SK-N-SH (cell line): ENCODE measurements around the gene ZNF793. TPM values are rescaled to one million over a fixed set of nuclear protein-coding genes. Genes with fewer than 3 reads are reported as not detected.

Experiments
- CTCF ChIA-PET: fragments of 300-600, 350-600 bp; formaldehyde crosslinking; extraction: SDS; loops from one replicate; lab custom pipeline; 2021; lab: Yijun Ruan, JAX
- POLR2A ChIA-PET: fragments of 350-600 bp; sonication (Branson Sonifier 250); formaldehyde crosslinking; extraction: SDS; loops from one replicate; lab custom pipeline; 2020; ENCODE audit warnings: antibody characterized with exemption, inconsistent platforms; lab: Yijun Ruan, JAX
- DNase-seq: peaks from one replicate; pipeline ENCODE4 v3.0.0; 2012
- H2AFZ ChIP-seq: fragments of 200-600 bp; sonication (generic); 2 replicates; pipeline ENCODE4 v1.8.1; 2016; ENCODE audit warnings: antibody characterized with exemption, mild to moderate bottlenecking, low read depth
- H3F3A ChIP-seq: fragments of 200-600 bp; sonication (generic); replicated peaks from 2 replicates; pipeline ENCODE3; 2016; ENCODE audit warnings: antibody characterized with exemption, mild to moderate bottlenecking; ENCODE audit not compliant: insufficient read depth
- H3K27ac ChIP-seq, 2 experiments: fragments of 200-500 bp in 1 of 2; fragments of 200-600 bp in 1 of 2; sonication (Bioruptor generic) in 1 of 2; sonication (generic), shearing (Covaris generic) in 1 of 2; 2 replicates each; pipeline versions ENCODE4 v1.5.1 to v1.6.1; 2014 to 2016; ENCODE audit warnings: low read depth in 2 of 2, inconsistent platforms in 1 of 2, low read length in 1 of 2, mild to moderate bottlenecking in 1 of 2, mixed read lengths in 1 of 2
- H3K27me3 ChIP-seq: fragments of 200-600 bp; sonication (generic), shearing (Covaris generic); 2 replicates; pipeline ENCODE4 v1.6.1; 2016; ENCODE audit warnings: mixed run types; ENCODE audit not compliant: insufficient read depth
- H3K36me3 ChIP-seq, 2 experiments: fragments of 200-500 bp in 1 of 2; fragments of 200-600 bp in 1 of 2; sonication (Bioruptor generic) in 1 of 2; sonication (generic) in 1 of 2; replicated peaks in 1 of 2; 2 replicates each; pipeline versions ENCODE3 to v1.5.1; 2014 to 2016; ENCODE audit warnings: low read length in 1 of 2, mild to moderate bottlenecking in 1 of 2; ENCODE audit not compliant: insufficient read depth in 2 of 2, control insufficient read depth in 1 of 2
- H3K4me1 ChIP-seq, 2 experiments: fragments of 200-500 bp in 1 of 2; fragments of 200-600 bp in 1 of 2; sonication (Bioruptor generic) in 1 of 2; sonication (generic), shearing (Covaris generic) in 1 of 2; 2 replicates each; pipeline versions ENCODE4 v1.5.1 to v1.6.1; 2014 to 2016; ENCODE audit warnings: low read depth in 1 of 2, low read length in 1 of 2, mixed run types in 1 of 2; ENCODE audit not compliant: insufficient read depth in 2 of 2, control insufficient read depth in 1 of 2
- H3K4me2 ChIP-seq: fragments of 200-600 bp; sonication (generic), shearing (Covaris generic); 2 replicates; pipeline ENCODE4 v1.6.1; 2017; ENCODE audit warnings: mixed run types
- H3K4me3 ChIP-seq, 2 experiments: fragments of 200-500 bp in 1 of 2; fragments of 200-600 bp in 1 of 2; sonication (Bioruptor generic) in 1 of 2; sonication (generic), shearing (Covaris generic) in 1 of 2; 2 replicates each; pipeline versions ENCODE4 v1.5.1 to v1.8.1; 2014 to 2016; ENCODE audit warnings: low read depth in 2 of 2, inconsistent platforms in 1 of 2, low read length in 1 of 2, mild to moderate bottlenecking in 1 of 2, mixed read lengths in 1 of 2, moderate library complexity in 1 of 2
- H3K79me2 ChIP-seq: fragments of 200-600 bp; sonication (generic); 2 replicates; pipeline ENCODE4 v1.8.1; 2017; ENCODE audit warnings: mild to moderate bottlenecking; ENCODE audit not compliant: insufficient read depth
- H3K9ac ChIP-seq: fragments of 200-600 bp; sonication (generic); 2 replicates; pipeline ENCODE4 v1.6.1; 2017; ENCODE audit warnings: mixed run types
- H3K9me2 ChIP-seq: fragments of 200-600 bp; sonication (generic); 2 replicates; pipeline ENCODE4 v1.6.1; 2017; ENCODE audit warnings: mixed run types
- H3K9me3 ChIP-seq: fragments of 200-600 bp; sonication (generic); 2 replicates; pipeline ENCODE4 v1.6.1; 2017; ENCODE audit warnings: mixed run types, mild to moderate bottlenecking, moderate library complexity
- H4K20me1 ChIP-seq: fragments of 200-600 bp; sonication (generic); 2 replicates; pipeline ENCODE4 v1.6.1; 2017; ENCODE audit warnings: mild to moderate bottlenecking, mixed run types; ENCODE audit not compliant: insufficient read depth
- CHD2 ChIP-seq: fragments of 150-350 bp; IDR thresholded peaks from 2 replicates; pipeline ENCODE4 v1.6.1; 2018; ENCODE audit warnings: low read length; ENCODE audit not compliant: partially characterized antibody
- CTCF ChIP-seq: fragments of 200-600 bp; sonication (generic); IDR thresholded peaks from 2 replicates; pipeline ENCODE4 v1.6.1; 2017; ENCODE audit warnings: antibody characterized with exemption, mild to moderate bottlenecking, moderate library complexity
- EZH2phosphoT487 ChIP-seq: fragments of 200-600 bp; sonication (generic); IDR thresholded peaks from 2 replicates; pipeline ENCODE4 v1.6.1; 2017; ENCODE audit warnings: low read depth, mixed run types, mild to moderate bottlenecking, antibody characterized with exemption, moderate library complexity, borderline replicate concordance
- FOSL2 ChIP-seq: IDR thresholded peaks from 2 replicates; pipeline ENCODE4 v1.4.0; 2012; ENCODE audit warnings: low read depth, mild to moderate bottlenecking, moderate library complexity, borderline replicate concordance
- FOXM1 ChIP-seq: IDR thresholded peaks from 2 replicates; pipeline ENCODE4 v1.4.0; 2012; ENCODE audit warnings: low read depth, mild to moderate bottlenecking
- GABPA ChIP-seq: IDR thresholded peaks from 2 replicates; pipeline ENCODE4 v1.4.0; 2012; ENCODE audit warnings: low read depth, mild to moderate bottlenecking
- GATA2 ChIP-seq: sonication (generic); formaldehyde crosslinking; IDR thresholded peaks from 2 replicates; pipeline ENCODE4 v1.5.0; 2020; ENCODE audit warnings: mild to moderate bottlenecking, missing genetic modification reagents
- MEF2A ChIP-seq: IDR thresholded peaks from 2 replicates; pipeline ENCODE4 v1.4.0; 2012; ENCODE audit warnings: low read depth, borderline replicate concordance
- MXI1 ChIP-seq: IDR thresholded peaks from 2 replicates; pipeline ENCODE4 v1.6.1; 2012; ENCODE audit warnings: mild to moderate bottlenecking, low read depth, low read length, improper control_type of control experiment
- NFIC ChIP-seq: IDR thresholded peaks from 2 replicates; pipeline ENCODE4 v1.4.0; 2012; ENCODE audit warnings: borderline replicate concordance
- POLR2AphosphoS5 ChIP-seq: IDR thresholded peaks from 2 replicates; pipeline ENCODE4 v1.6.1; 2012; ENCODE audit warnings: low read depth, low read length
- RCOR1 ChIP-seq: fragments of 150-350 bp; IDR thresholded peaks from 2 replicates; pipeline ENCODE4 v1.6.1; 2017; ENCODE audit warnings: antibody characterized with exemption, low read length
- RFX5 ChIP-seq: IDR thresholded peaks from 2 replicates; pipeline ENCODE4 v1.6.1; 2012; ENCODE audit warnings: mild to moderate bottlenecking, improper control_type of control experiment, low read length
- SMC3 ChIP-seq: IDR thresholded peaks from 2 replicates; pipeline ENCODE4 v1.6.1; 2012; ENCODE audit warnings: low read depth, low read length, improper control_type of control experiment
- USF2 ChIP-seq: fragments of 150-350 bp; IDR thresholded peaks from 2 replicates; pipeline ENCODE4 v1.6.1; 2017; ENCODE audit warnings: antibody characterized with exemption, low read length, low read depth, borderline replicate concordance
- WGBS: methylation state at CpG from one replicate; pipeline ENCODE4 v1.1.6; 2017; ENCODE audit warnings: low lambda C conversion rate; 5-methylcytosine and 5-hydroxymethylcytosine counted together
- polyA plus RNA-seq, 3 experiments: library from polyadenylated mRNA; depleted of rRNA; stranded (reverse); fragments of >200 nt; gene quantifications; 2 replicates each; pipeline ENCODE4 v1.2.3, GENCODE V29; 2012
- TF ChIP-seq, protein P1 (sequence below): fragments of 150-350 bp; IDR thresholded peaks from 2 replicates; pipeline ENCODE4 v1.6.1; 2016; ENCODE audit warnings: mild to moderate bottlenecking, low read depth, low read length
- TF ChIP-seq, protein P2 (sequence below): IDR thresholded peaks from 2 replicates; pipeline ENCODE4 v1.6.1; 2012; ENCODE audit warnings: mild to moderate bottlenecking, low read depth, low read length, moderate library complexity

Gene ZNF793
- polyA plus RNA-seq, 1 of the 3 experiments (the other 2 are of a cell fraction) = 2.3 TPM

DNA sequence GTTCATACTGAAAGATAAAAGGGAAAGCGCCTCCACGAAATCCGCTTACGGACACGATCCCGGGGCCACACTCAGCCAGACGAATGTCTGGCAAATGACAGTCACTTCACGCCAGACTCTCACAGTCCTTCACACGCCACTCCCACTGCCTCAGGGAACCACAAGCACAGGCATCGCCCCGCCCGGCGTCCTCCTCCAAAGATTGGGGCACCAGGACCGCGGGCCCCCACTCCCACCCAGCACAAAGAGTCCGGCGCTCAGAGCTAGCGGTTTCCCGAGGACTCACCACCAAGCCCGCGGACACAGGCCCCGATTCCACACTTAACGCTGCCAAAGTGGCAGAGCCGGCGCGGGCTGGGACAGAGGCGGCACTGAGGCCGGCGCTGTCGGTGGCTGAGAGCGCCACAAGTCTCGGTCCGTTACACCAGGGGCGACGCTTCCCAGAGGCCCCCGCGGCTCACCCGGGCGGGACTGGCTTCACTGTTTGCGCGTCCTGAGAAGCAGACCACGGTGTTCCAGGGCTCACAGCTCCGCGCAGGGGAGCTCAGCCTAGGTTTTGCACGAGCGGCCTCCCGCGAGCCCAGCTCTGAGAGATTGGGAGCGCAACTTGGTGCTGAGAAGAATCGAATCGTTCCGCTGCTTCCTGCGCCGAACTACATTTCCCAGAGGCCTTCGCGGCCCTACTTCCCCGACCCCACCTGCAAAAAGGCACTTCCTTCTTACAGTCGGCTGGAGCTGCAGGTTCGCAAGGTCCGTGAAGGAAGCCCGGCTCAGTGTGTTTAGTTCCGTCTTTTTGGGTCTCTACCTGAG is 39.7 kb upstream of the ZNF793 start, which contains the start of gene ZNF569 (continued):
- TF ChIP-seq RFX5 (no peak), FOSL2 (no peak), NFIC (no peak), RCOR1 (peak; percentile 53; the same call in 1 of the 2 replicates)
- TF ChIP-seq, protein P1, sequence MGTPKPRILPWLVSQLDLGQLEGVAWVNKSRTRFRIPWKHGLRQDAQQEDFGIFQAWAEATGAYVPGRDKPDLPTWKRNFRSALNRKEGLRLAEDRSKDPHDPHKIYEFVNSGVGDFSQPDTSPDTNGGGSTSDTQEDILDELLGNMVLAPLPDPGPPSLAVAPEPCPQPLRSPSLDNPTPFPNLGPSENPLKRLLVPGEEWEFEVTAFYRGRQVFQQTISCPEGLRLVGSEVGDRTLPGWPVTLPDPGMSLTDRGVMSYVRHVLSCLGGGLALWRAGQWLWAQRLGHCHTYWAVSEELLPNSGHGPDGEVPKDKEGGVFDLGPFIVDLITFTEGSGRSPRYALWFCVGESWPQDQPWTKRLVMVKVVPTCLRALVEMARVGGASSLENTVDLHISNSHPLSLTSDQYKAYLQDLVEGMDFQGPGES = no peak
- TF ChIP-seq, protein P2, sequence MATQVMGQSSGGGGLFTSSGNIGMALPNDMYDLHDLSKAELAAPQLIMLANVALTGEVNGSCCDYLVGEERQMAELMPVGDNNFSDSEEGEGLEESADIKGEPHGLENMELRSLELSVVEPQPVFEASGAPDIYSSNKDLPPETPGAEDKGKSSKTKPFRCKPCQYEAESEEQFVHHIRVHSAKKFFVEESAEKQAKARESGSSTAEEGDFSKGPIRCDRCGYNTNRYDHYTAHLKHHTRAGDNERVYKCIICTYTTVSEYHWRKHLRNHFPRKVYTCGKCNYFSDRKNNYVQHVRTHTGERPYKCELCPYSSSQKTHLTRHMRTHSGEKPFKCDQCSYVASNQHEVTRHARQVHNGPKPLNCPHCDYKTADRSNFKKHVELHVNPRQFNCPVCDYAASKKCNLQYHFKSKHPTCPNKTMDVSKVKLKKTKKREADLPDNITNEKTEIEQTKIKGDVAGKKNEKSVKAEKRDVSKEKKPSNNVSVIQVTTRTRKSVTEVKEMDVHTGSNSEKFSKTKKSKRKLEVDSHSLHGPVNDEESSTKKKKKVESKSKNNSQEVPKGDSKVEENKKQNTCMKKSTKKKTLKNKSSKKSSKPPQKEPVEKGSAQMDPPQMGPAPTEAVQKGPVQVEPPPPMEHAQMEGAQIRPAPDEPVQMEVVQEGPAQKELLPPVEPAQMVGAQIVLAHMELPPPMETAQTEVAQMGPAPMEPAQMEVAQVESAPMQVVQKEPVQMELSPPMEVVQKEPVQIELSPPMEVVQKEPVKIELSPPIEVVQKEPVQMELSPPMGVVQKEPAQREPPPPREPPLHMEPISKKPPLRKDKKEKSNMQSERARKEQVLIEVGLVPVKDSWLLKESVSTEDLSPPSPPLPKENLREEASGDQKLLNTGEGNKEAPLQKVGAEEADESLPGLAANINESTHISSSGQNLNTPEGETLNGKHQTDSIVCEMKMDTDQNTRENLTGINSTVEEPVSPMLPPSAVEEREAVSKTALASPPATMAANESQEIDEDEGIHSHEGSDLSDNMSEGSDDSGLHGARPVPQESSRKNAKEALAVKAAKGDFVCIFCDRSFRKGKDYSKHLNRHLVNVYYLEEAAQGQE = no peak

DNA sequence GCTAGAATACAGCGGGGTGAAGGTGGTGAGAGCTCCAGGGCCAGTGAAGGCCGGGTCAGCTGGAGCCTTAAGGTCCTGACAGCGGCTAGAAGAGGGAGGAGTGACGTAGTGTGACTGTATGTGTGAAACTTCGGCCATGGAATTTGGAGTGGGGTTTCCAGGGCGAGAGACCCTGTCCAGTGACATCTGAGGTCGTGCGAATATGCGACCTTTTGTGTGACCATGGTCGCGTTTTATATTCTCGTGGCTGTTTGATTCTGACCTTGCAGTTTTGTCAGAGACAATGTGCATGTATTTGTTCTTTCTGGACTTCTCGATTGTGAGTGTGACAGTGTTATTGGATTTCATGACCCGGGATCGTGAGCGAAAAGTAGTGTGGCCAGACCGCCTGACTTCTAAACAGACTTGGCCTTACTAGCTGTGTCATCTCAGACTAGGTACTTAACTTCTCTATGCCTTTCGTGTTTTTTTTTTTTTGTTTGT is 39.1 kb upstream of the ZNF793 start:
- no peak for DNase-seq
- peak overlapping the region; percentile 89 for H2AFZ ChIP-seq
- peak overlapping the region; percentile 82 for H3K4me2 ChIP-seq
- peaks cover 10% of the 10 kb centered on the region for H3F3A ChIP-seq
- peak overlapping the region; percentile 78 to 97; a peak in 3 of 4 replicates for H3K27ac ChIP-seq
- H3K9me3 ChIP-seq = no peaks in the 10 kb centered on the region
- POLR2A ChIA-PET = interaction anchor here (1.0 to 2.0 kb wide), 4 partner anchors 39 to 670 kb away, joined by 3 to 15 read pairs (median 6); partner anchors contain the start of genes ZNF527, ZNF573 and ZNF793
- H3K9ac ChIP-seq = peak overlapping the region; percentile 79; the same call in 1 of the 2 replicates
- CTCF ChIA-PET = interaction anchor here (1.4 to 2.2 kb wide), 3 partner anchors 14 to 96 kb away, joined by 3 to 7 read pairs (median 5); no protein-coding TSS in a partner anchor
- no peaks in the 10 kb centered on the region for H3K27me3 ChIP-seq
- WGBS = 36% methylated on average over 18 of the region's 18 CpGs
- H4K20me1 ChIP-seq = no peaks in the 10 kb centered on the region
- H3K4me1 ChIP-seq = peaks cover 0 to 9% of the 10 kb centered on the region in 2 experiments; a peak in 2 of 4 replicates
- H3K79me2 ChIP-seq = peaks cover 30% of the 10 kb centered on the region
- H3K36me3 ChIP-seq = peaks cover 23 to 43% of the 10 kb centered on the region in 2 experiments
- peak overlapping the region; percentile 91 for H3K4me3 ChIP-seq
- H3K9me2 ChIP-seq = no peaks in the 10 kb centered on the region
- TF ChIP-seq SMC3 (no peak), GATA2 (CRISPR knock-in tag) (no peak), FOXM1 (no peak), MXI1 (no peak), GABPA (no peak), CTCF (no peak), CHD2 (no peak), EZH2phosphoT487 (no peak), POLR2AphosphoS5 (no peak), MEF2A (no peak), USF2 (no peak)
- TF ChIP-seq, protein P2 = no peak
